CMK (cell line): ENCODE measurements around the gene PACSIN1.

ENCODE experiments used
- DNase-seq: peaks from one replicate; pipeline ENCODE4 v3.0.0-alpha.2; 2010; ENCODE audit warnings: low read depth

The PACSIN1 gene

GRCh38 chr6:34527751-34528670 is 62.1 kb downstream of the PACSIN1 start:
- DNase-seq = no peak

- no peak for DNase-seq
These were observed 63.3 kb downstream of the PACSIN1 start for GRCh38 chr6:34528996-34529664.

DNA sequence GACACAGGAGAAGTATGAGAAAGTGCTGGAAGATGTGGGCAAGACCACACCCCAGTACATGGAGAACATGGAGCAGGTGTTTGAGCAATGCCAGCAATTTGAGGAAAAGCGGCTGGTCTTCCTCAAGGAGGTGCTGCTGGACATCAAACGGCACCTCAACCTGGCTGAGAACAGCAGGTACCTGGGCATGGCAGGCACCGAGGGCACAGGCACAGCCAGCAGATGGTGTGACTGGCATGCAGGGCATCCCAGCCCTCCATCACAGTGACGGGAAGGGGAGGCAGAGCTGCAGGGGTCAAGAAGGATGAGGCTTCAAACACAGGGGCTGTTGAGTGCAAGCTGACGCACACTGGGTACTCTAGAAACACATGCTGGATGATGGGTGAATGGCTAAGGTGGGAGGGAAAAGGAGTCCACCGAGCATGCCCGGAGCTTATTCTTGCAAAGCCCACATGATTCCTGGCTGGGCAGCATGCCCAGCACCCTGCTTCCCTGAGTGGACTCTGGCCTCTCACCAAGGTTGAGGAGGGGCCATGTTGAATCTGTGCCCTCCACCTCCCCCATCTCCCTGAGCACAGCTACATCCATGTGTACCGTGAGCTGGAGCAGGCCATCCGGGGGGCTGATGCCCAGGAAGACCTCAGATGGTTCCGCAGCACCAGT is 63.9 kb downstream of the PACSIN1 start:
- DNase-seq = no peak

DNA sequence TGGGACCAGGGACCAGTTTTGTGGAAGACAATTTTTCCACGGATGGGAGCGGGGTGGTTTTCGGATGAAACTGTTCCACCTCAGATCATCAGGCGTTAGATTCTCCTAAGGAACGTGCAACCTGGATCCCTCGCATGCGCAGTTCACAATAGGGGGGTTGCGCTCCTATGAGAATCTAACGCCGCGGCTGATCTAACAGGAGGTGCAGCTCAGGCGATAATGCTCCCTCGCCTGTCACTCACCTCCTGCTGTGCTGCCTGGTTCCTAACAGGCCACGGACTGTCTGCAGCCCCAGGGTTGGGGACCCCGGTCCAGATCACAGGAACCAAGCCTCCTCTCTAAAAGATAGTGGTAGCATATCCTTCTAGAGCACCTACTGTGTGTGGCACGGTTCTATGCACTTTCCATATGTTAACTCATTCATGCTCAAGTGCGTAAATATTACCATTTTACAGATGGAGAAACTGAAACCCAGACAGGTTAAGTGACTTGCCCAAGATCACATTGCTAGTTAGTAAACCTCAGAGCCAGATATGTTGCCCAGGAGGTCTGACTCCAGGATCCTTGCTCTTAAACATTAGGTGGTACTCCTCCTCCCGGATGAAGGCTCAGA is 65.0 kb downstream of the PACSIN1 start:
- DNase-seq = no peak

GRCh38 chr6:34531580-34532201 is 65.8 kb downstream of the PACSIN1 start:
- DNase-seq = no peak

GRCh38 chr6:34532230-34532629 is 66.4 kb downstream of the PACSIN1 start:
- no peak for DNase-seq

- DNase-seq = no peak
These were observed 68.3 kb downstream of the PACSIN1 start for GRCh38 chr6:34534146-34534545.

GRCh38 chr6:34534656-34535055 is 68.8 kb downstream of the PACSIN1 start:
- no peak for DNase-seq

DNA sequence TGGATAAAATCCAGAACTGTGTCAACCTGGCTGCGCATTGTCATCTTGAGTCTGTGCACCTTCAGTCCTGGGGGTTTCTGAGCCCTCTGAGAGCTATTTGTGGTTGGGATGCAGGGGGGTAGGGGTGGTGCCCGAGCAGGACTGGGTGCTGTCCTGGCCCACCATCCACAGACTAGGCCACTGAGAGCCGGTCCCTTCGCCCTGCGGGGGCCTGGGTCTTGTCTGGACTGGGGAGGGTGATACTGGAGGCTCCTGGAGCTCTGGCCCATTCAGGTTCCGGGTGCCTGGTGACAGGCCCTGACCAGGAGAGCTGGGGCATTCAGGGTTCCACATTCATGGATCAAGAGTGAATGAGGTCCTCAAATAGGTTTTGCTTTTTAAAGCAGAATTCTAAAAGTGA is 69.3 kb downstream of the PACSIN1 start:
- no peak for DNase-seq

DNA sequence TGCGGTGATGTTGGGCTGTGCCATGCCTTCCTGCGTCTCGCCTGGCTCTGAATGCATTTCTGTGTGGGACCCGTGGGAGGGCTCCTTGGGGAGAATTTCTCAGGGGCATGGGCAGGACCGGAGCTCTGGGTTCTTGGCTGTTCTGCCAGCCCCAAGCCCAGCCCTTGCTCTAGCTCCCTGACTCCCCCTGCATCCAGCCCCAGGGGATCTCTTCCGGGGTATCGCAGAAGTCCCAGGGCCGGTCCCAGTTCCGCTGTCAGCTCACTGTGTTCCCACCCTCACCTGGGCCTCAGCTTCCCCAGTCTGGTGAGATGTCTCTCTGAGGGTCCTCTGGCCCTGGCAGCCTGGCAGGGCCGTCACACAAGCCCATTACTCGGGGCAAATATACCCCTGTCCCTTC is 69.8 kb downstream of the PACSIN1 start:
- no peak for DNase-seq

- no peak for DNase-seq
These were observed 70.5 kb downstream of the PACSIN1 start for GRCh38 chr6:34536251-34536958.

GRCh38 chr6:34536959-34537848 is 71.3 kb downstream of the PACSIN1 start:
- DNase-seq = no peak

DNA sequence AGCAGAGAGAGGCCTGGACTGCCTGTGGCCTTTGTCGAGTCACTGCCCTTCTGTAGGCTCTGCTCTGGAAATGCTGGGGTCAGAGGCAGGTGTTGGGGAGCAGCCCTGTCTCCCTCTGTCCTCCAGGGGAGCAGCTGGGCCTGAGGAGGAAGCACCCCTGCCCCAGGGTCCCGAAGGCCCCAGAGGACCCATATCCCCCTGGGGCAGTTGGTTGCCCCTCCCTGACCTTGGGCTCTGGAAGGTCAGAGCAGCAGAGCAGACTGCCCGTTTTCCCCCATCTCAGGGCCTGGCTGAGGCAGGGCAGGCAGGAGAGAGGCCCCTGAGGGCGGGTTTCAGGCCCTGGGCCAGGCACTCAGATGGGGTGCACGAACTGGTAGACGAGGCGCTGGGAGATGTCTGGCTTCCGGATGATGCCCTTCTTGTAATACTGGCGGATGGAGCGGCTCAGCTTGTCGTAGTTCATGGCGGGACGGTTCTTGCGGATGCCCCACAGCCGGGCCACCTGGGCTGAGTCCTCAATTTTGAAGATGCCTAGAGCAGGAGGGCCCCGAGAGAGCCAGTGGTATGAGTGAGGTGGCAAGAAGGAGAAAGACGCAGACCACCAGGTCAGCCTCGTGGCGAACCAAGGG is 72.2 kb downstream of the PACSIN1 start:
- DNase-seq = no peak

DNA sequence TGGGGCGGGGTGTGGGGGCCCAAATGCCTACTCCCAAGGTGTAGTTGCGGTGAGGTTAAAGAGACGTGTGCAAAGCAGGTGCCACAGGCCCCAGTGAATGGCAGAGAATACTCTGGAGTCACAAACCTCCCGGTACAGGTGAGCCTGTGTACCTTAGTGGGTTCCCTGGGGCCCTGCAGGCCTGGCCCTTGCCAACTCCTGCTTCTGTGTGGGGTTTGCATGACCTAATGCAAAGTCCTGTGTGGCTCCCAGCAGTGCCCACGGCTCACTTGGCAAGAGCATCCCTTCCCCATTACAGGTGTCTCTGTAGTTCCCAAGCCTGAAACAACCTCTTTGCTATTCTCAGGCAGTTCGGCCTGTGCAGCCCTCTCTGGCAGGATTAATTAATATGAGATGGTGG is 72.7 kb downstream of the PACSIN1 start:
- DNase-seq = no peak

GRCh38 chr6:34539181-34539580 is 73.3 kb downstream of the PACSIN1 start:
- no peak for DNase-seq

GRCh38 chr6:34540222-34540621 is 74.3 kb downstream of the PACSIN1 start:
- no peak for DNase-seq

GRCh38 chr6:34540841-34541240 is 75.0 kb downstream of the PACSIN1 start:
- DNase-seq = no peak

- no peak for DNase-seq
These were observed 77.5 kb downstream of the PACSIN1 start for GRCh38 chr6:34543421-34543820.

GRCh38 chr6:34544052-34544604 is 78.3 kb downstream of the PACSIN1 start:
- no peak for DNase-seq
